Muscle layer of colon (tissue), 2 donors: ENCODE measurements around the gene NACC1.
"Not testable (repeated sequence)": the region's sequence is repeated elsewhere in the genome, so short reads cannot be mapped to it uniquely, and the experiment has no call there.

ENCODE experiments used
- H3K27ac ChIP-seq: one replicate; pipeline ENCODE4 v1.7.0; 2013; ENCODE audit warnings: low read depth, mild to moderate bottlenecking, low read length, moderate library complexity
- H3K27me3 ChIP-seq, 2 donors: one replicate each; pipeline ENCODE4 v1.7.0; 2013; ENCODE audit warnings: low read length in 2 of 2, mild to moderate bottlenecking in 2 of 2; ENCODE audit not compliant: insufficient read depth in 2 of 2, control insufficient read depth in 1 of 2
- H3K36me3 ChIP-seq: one replicate; pipeline ENCODE4 v1.7.0; 2013; ENCODE audit warnings: mild to moderate bottlenecking, low read length; ENCODE audit not compliant: insufficient read depth
- H3K4me1 ChIP-seq: one replicate; pipeline ENCODE4 v1.7.0; 2013; ENCODE audit warnings: mild to moderate bottlenecking, low read length; ENCODE audit not compliant: insufficient read depth
- H3K4me3 ChIP-seq, 2 donors: one replicate each; pipeline ENCODE4 v1.7.0; 2013; ENCODE audit warnings: low read length in 2 of 2, low read depth in 1 of 2, mild to moderate bottlenecking in 1 of 2, moderate library complexity in 1 of 2
- H3K9ac ChIP-seq: one replicate; pipeline ENCODE4 v1.7.0; 2013; ENCODE audit warnings: low read length
- H3K9me3 ChIP-seq: one replicate; pipeline ENCODE4 v1.7.0; 2013; ENCODE audit warnings: mild to moderate bottlenecking, low read length
- donor health status: abdominal sarcoma.
- donor health status: Adenocarcinoma of cecum.

The NACC1 gene

DNA sequence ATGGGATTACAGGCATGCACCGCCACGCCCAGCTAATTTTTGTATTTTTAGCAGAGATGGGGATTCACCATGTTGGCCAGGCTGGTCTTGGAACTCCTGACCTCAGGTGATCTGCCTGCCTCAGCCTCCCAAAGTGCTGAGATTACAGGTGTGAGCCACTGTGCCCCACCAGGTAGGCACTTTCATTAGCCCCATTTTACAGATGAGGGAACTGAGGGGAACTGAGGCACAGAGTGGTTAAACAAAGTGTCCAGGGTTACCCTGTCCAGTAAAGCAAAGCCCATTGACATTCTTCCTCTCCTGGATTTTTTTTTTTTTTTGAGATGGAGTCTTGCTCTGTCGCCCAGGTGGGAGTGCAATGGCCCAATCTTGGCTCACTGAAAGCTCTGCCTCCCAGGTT, 48.1 kb downstream of the NACC1 start:
- peak overlapping the region; percentile 23 for H3K27ac ChIP-seq
- H3K9ac ChIP-seq, H3K4me3 ChIP-seq, H3K36me3 ChIP-seq, H3K9me3 ChIP-seq, H3K27me3 ChIP-seq: not testable (repeated sequence)
- peaks cover 25% of the 10 kb centered on the region for H3K4me1 ChIP-seq

DNA sequence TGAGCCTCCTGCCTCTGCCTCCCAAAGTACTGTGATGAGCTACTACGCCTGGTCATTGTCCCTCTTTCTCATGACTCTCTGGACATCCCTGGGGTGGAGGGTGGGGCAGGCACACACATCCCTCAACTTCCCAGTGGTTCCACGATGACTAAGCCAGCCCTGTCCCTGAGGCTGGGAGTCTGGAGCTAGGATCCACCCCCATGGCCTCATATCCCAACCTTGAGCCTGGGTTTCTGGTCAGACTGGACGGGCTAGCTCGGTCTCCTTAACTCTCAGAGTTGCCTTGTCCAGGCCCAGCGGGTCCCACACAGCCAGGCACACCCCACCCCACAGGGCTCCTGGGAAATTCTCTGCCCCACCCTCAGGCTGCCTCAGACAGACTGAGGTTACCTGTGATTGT, 51.7 kb downstream of the NACC1 start:
- Histone ChIP-seq H3K9ac (no peak overlapping the region), H3K9me3 (no peaks in the 10 kb centered on the region), H3K36me3 (no peaks in the 10 kb centered on the region), H3K4me1 (peaks cover 16% of the 10 kb centered on the region), H3K4me3 (no peak overlapping the region), H3K27me3 (no peaks in the 10 kb centered on the region), H3K27ac (no peak overlapping the region)

DNA sequence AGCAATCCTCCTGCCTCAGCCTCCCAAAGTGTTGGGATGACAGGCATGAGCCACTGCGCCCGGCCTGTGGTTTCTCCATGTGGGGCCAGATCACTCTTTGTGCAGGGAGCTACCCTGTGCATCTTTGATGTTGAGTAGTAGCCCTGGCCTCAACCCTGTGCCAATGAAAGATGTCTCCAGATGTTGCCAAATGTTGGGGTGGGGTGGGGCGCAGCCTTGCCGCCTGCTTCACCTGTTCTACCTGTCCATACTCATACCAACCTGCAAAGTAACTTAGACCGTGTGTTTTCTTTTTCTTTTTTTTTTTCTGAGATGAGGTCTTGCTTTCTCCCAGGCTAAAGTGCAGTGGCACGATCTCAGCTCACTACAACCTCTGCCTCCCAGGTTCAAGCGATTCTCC, 53.1 kb downstream of the NACC1 start:
- H3K27ac ChIP-seq = no peak overlapping the region
- peaks cover 15% of the 10 kb centered on the region for H3K4me1 ChIP-seq
- H3K36me3 ChIP-seq = no peaks in the 10 kb centered on the region
- no peaks in the 10 kb centered on the region for H3K27me3 ChIP-seq
- no peak overlapping the region for H3K9ac ChIP-seq
- H3K4me3 ChIP-seq = no peak overlapping the region
- H3K9me3 ChIP-seq = no peaks in the 10 kb centered on the region

DNA sequence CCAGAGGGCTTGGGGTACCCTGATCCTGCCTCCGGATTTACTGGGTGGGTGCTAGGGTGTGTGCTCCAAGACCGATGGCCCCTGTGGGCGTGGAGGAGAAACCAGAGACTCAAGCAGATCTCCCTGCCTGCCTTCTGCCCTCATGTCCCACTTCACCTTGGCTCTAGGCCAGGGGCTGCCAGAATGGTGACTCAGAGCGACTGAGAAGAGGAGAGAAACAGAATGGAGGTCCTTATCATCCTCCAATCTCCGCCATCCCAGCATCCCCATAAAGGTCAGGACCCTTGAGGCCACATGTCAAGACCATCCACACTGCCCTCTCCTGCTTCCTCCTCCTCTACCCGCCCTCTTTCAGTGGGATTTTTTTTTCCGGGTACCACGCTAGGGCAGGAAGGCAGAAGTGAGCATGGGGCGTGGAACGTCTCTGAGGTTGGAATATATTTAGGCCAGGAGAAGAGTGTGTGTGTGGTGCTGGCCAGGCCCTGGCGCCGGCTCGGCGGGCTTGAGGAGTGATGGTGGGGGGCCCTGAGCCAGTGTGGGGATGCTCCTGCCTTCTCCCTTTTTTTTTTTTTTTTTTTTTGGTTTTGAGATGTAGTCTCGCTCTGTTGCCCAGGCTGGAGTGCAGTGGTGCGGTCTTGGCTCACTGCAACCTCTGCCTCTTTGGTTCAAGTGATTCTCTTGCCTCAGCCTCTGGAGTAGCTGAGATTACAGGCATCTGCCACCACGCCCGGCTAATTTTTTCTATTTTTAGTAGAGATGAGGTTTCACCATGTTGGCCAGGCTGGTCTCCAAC, 54.5 kb downstream of the NACC1 start:
- H3K36me3 ChIP-seq = no peaks in the 10 kb centered on the region
- H3K4me3 ChIP-seq = no peak overlapping the region
- peaks cover 8% of the 10 kb centered on the region for H3K4me1 ChIP-seq
- H3K9ac ChIP-seq = no peak overlapping the region
- no peak overlapping the region for H3K27ac ChIP-seq
- no peaks in the 10 kb centered on the region for H3K9me3 ChIP-seq
- H3K27me3 ChIP-seq = no peaks in the 10 kb centered on the region

- Histone ChIP-seq H3K4me3 (no peak overlapping the region), H3K36me3 (no peaks in the 10 kb centered on the region), H3K27ac (no peak overlapping the region), H3K4me1 (peaks cover 8% of the 10 kb centered on the region), H3K9me3 (no peaks in the 10 kb centered on the region), H3K9ac (no peak overlapping the region), H3K27me3 (no peaks in the 10 kb centered on the region)
These were observed 55.2 kb downstream of the NACC1 start for GRCh38 chr19:13173139-13173737.

DNA sequence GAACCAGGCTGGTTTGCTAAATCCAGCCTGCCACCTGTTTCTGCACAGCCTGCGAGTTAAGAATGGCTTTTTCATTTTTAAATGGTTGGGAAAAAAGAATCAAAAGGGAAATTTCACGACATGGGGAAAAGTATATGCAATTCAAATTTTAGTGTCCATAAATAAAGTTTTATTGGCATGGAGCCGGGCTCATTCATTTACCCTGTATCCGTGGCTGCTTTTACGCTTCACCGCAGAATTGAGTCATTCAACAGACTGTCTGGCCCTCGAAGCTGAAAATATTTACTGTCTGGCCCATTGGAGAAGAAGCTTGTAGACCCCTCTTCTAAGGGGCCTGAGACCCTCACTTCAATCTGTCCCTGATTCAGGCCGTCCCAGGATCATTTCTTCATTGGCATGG, 58.3 kb downstream of the NACC1 start:
- Histone ChIP-seq H3K27ac (no peak overlapping the region), H3K4me3 (no peak overlapping the region), H3K9me3 (no peaks in the 10 kb centered on the region), H3K36me3 (no peaks in the 10 kb centered on the region), H3K27me3 (no peaks in the 10 kb centered on the region), H3K9ac (no peak overlapping the region), H3K4me1 (peaks cover 13% of the 10 kb centered on the region)

DNA sequence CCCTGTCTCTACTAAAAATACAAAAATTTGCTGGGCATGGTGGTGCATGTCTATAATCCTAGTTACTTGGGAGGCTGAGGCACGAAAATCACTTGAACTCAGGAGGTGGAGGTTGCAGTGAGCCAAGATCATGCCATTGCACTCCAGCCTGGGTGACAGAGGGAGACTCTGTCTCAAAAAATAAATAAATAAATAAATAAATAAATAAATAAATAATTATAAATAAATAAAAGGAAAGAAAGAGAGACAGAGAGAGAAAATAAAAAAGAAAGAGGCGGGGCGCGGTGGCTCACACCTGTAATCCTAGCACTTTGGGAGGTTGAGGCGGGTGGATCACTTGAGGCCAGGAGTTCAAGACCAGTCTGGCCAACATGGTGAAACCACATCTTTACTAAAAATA, 59.5 kb downstream of the NACC1 start:
- H3K9me3 ChIP-seq, H3K27ac ChIP-seq, H3K36me3 ChIP-seq, H3K9ac ChIP-seq, H3K4me3 ChIP-seq, H3K27me3 ChIP-seq: not testable (repeated sequence)
- peaks cover 13% of the 10 kb centered on the region for H3K4me1 ChIP-seq

GRCh38 chr19:13178291-13178690, 60.2 kb downstream of the NACC1 start:
- not testable (repeated sequence) for H3K36me3 ChIP-seq, H3K27me3 ChIP-seq, H3K9ac ChIP-seq, H3K27ac ChIP-seq, H3K9me3 ChIP-seq, H3K4me3 ChIP-seq
- H3K4me1 ChIP-seq = peaks cover 13% of the 10 kb centered on the region

DNA sequence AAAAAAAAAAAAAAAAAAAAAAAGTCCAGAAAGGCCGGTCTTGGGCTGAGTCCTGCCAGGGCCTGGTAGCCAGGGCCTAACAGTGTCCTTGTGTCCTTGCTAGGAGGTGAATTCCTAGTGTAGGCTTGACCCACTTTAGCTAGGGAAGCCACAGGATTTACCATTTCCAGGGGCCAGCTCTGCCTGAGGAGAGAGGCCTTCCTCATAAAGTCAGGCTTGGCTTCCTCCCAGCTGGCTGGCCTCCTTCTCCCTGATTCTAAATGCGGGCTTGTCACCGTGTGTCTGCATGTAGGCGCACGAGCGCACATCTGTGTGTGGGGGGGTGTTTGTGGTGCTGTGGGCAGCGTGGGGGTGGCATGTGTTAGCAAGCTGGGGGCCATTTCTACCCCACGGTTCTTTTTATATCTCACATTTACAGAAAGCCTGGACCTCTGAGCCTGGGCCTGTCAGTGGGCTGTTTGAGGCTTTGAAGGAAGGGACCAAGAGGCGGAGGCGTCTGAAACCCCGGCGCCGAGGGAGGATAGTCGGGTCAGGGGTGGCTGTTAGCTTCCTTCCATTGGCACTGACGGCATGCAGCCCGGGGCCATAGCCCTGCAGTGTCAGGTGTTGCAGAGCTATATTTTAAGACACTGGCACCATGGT, 63.8 kb downstream of the NACC1 start:
- no peaks in the 10 kb centered on the region for H3K36me3 ChIP-seq
- no peak overlapping the region for H3K9ac ChIP-seq
- H3K9me3 ChIP-seq = no peaks in the 10 kb centered on the region
- H3K27me3 ChIP-seq = no peaks in the 10 kb centered on the region
- peaks cover 13% of the 10 kb centered on the region for H3K4me1 ChIP-seq
- H3K4me3 ChIP-seq = peak overlapping the region in 1 of 2 donors; percentile 4
- no peak overlapping the region for H3K27ac ChIP-seq

DNA sequence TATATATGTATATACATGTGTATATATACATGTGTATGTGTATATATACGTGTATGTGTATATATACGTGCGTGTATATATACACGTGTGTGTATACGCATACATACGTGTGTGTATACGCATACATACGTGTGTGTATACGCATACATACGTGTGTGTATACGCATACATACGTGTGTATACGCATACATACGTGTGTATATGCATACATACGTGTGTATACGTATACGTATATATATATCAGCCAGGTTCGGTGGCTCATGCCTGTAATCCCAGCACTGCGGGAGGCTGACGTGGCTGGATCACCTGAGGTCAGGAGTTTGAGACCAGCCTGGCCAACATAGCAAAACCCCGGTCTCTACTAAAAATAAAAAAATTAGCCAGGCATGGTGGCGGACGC, 66.9 kb downstream of the NACC1 start:
- H3K27me3 ChIP-seq, H3K27ac ChIP-seq, H3K4me3 ChIP-seq, H3K36me3 ChIP-seq, H3K9me3 ChIP-seq, H3K9ac ChIP-seq: not testable (repeated sequence)
- peaks cover 13% of the 10 kb centered on the region for H3K4me1 ChIP-seq

DNA sequence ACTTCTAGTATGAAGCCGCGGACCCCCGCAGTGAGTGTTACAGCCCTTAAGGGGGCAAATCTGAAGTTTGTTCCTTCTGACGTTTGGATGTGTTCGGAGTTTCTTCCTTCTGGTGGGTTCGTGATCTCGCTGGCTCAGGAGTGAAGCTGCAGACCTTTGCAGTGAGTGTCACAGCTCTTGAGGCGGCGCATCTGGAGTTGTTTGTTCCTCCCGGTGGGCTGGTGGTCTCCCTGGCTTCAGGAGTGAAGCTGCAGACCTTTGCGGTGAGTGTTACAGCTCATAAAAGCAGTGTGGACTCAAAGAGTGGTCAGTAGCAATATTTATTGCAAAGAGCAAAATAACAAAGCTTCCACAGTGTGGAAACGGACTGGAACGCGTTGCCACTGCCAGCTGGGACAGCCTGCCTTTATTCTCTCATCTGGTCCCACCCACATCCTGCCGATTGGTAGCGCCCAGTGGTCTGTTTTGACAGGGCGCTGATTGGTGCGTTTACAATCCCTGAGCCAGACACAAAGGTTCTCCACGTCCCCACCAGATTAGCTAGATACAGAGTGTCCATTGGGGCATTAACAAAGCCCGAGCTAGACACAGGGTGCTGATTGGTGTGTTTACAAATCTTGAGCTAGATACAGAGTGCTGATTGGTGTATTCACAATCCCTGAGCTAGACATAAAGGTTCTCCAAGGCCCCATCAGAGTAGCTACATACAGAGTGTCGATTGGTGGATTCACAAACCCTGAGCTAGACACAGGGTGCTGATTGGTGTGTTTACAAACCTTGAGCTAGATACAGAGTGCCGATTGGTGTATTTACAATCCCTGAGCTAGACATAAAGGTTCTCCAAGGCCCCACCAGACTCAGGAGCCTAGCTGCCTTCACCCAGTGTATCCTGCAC, 67.9 kb downstream of the NACC1 start:
- H3K9ac ChIP-seq, H3K4me1 ChIP-seq, H3K27ac ChIP-seq, H3K9me3 ChIP-seq, H3K27me3 ChIP-seq, H3K36me3 ChIP-seq, H3K4me3 ChIP-seq: not testable (repeated sequence)
